Tibial nerve (tissue), 4 donors: ENCODE results near the gene SLX9.

Source experiments
- CTCF ChIP-seq, 5 experiments: fragments of 200-600 bp in 3 of 5; fragments of 450-650 bp in 2 of 5; sonication (generic) in 3 of 5; IDR thresholded peaks; one replicate each; pipeline ENCODE4 v1.5.1; 2016 to 2019; ENCODE audit warnings: antibody characterized with exemption in 5 of 5, mild to moderate bottlenecking in 3 of 5, moderate library complexity in 2 of 5
- EP300 ChIP-seq, 2 donors: sonication (generic); formaldehyde crosslinking; IDR thresholded peaks; one replicate each; pipeline ENCODE4 v1.6.1; 2017; ENCODE audit warnings: antibody characterized with exemption in 2 of 2, mild to moderate bottlenecking in 1 of 2
- POLR2A ChIP-seq, 2 donors: fragments of 450-650 bp; IDR thresholded peaks; one replicate each; pipeline ENCODE4 v1.6.1; 2017; ENCODE audit warnings: antibody characterized with exemption in 2 of 2, mild to moderate bottlenecking in 2 of 2, moderate library complexity in 2 of 2

DNA sequence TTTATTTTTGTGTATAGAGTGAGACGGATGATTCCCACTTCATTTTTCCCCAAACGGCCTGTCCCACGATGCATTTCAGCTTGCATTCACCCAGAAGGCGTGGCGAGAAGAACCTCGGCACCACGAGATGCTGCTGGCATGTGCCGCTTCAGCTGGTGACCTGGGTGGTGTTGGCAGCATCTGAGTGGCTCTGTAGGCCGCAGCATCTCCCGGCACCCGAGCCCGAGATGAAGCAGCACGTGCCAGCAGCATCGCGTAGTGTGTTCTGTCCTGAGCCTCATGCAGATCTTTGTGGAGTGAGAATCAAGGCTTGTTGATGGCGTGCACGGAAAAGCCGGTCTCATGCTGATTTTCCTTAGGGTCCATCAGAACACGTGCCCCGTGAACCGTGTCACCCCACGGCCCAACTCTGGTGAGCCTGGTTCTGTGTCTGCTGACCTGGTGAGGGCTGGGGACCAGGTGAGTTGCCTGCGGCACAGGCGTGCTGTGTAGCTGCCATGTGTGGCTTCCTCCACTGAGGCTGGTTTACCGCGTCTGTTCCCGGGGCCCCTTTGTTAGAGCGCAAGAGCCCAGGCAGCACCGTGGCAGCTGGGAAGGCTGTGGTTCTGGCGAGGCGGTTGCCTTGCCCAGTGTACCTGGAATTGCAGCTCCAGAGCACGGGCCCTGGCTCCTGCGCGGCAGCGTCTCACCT is 16.7 kb downstream of the SLX9 start:
- TF ChIP-seq CTCF (IDR thresholded peaks at IDR 0.05) (no peak), POLR2A (IDR thresholded peaks at IDR 0.05) (no peak), EP300 (IDR thresholded peaks at IDR 0.05) (no peak)
